Activated CD8-positive, alpha-beta T cell treated with anti-CD3 and anti-CD28 coated beads for 36 hours (primary cell): ENCODE measurements around the gene DIAPH2. TPM values are rescaled to one million over a fixed set of nuclear protein-coding genes. Genes with fewer than 3 reads are reported as not detected.

ENCODE experiments used
- ATAC-seq: fragments of 200-7000 bp; cut with Tn5 transposase; one replicate; pipeline ENCODE4 v1.10.0; 2021; ENCODE audit warnings: mild to moderate bottlenecking, moderate library complexity
- CTCF ChIA-PET: fragments of 350-600 bp; sonication (Branson Sonifier 250); formaldehyde crosslinking; loops from one replicate; lab custom pipeline; 2021; ENCODE audit warnings: antibody characterized with exemption; lab: Charles Lee
- POLR2A ChIA-PET: fragments of 350-600 bp; sonication (Branson Sonifier 250); formaldehyde crosslinking; loops from one replicate; lab custom pipeline; 2021; ENCODE audit warnings: antibody characterized with exemption; lab: Charles Lee
- DNase-seq: peaks from one replicate; pipeline ENCODE4 v3.0.0-alpha.2; 2020
- H3K27ac Mint-ChIP-seq: one replicate; pipeline ENCODE4 v1.8.0; 2021; ENCODE audit warnings: mild to moderate bottlenecking, mixed read lengths
- H3K27me3 Mint-ChIP-seq: one replicate; pipeline ENCODE4 v1.8.0; 2021; ENCODE audit warnings: mixed read lengths
- H3K36me3 Mint-ChIP-seq: one replicate; pipeline ENCODE4 v1.8.0; 2021; ENCODE audit warnings: low read depth, mixed read lengths
- H3K4me1 Mint-ChIP-seq: one replicate; pipeline ENCODE4 v1.8.0; 2021; ENCODE audit warnings: low read depth, mixed read lengths
- H3K4me3 Mint-ChIP-seq: one replicate; pipeline ENCODE4 v1.8.0; 2021; ENCODE audit warnings: mild to moderate bottlenecking, moderate library complexity, mixed read lengths
- H3K9me3 Mint-ChIP-seq: one replicate; pipeline ENCODE4 v1.8.0; 2021; ENCODE audit warnings: mixed read lengths
- intact Hi-C: fragments of 100-400 bp; cut with micrococcal nuclease; formaldehyde crosslinking; loops from one replicate; pipeline ENCODE4 v1.10.0; 2022
- total RNA-seq, 2 experiments: library from RNA; stranded (reverse); gene quantifications; one replicate each; pipeline ENCODE4 v1.2.3, GENCODE V29; 2021
- TF ChIP-seq, protein P1 (sequence below): fragments of 200-600 bp; IDR thresholded peaks from one replicate; pipeline ENCODE4 v1.8.0; 2022; ENCODE audit warnings: antibody characterized with exemption, mild to moderate bottlenecking

Gene DIAPH2
- 1 to 10 TPM; 8.1 to 8.5 TPM for total RNA-seq

- ChIA-PET CTCF (no interaction called here), POLR2A (no interaction called here)
- no peaks in the 10 kb centered on the region for H3K27me3 Mint-ChIP-seq
- no peaks in the 10 kb centered on the region for H3K36me3 Mint-ChIP-seq
- TF ChIP-seq, protein P1, sequence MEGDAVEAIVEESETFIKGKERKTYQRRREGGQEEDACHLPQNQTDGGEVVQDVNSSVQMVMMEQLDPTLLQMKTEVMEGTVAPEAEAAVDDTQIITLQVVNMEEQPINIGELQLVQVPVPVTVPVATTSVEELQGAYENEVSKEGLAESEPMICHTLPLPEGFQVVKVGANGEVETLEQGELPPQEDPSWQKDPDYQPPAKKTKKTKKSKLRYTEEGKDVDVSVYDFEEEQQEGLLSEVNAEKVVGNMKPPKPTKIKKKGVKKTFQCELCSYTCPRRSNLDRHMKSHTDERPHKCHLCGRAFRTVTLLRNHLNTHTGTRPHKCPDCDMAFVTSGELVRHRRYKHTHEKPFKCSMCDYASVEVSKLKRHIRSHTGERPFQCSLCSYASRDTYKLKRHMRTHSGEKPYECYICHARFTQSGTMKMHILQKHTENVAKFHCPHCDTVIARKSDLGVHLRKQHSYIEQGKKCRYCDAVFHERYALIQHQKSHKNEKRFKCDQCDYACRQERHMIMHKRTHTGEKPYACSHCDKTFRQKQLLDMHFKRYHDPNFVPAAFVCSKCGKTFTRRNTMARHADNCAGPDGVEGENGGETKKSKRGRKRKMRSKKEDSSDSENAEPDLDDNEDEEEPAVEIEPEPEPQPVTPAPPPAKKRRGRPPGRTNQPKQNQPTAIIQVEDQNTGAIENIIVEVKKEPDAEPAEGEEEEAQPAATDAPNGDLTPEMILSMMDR, result no peak
- ATAC-seq (peak; percentile 80), DNase-seq (peak; percentile 82)
- peak within 1 kb of the TSS; percentile 91 for H3K4me3 Mint-ChIP-seq
- peaks cover 29% of the 10 kb centered on the region for H3K4me1 Mint-ChIP-seq
- intact Hi-C loops, result no loop called here
- H3K9me3 Mint-ChIP-seq, result no peaks in the 10 kb centered on the region
- peak within 1 kb of the TSS; percentile 91 for H3K27ac Mint-ChIP-seq
These were observed at the start of gene DIAPH2 for GRCh38 chrX:96684339-96685209. Gene DIAPH2 (plus strand): TSS chrX:96684842.

- H3K9me3 Mint-ChIP-seq, result no peaks in the 10 kb centered on the region
- H3K36me3 Mint-ChIP-seq, result no peaks in the 10 kb centered on the region
- POLR2A ChIA-PET, result no interaction called here
- H3K4me1 Mint-ChIP-seq, result no peaks in the 10 kb centered on the region
- TF ChIP-seq, protein P1, result no peak
- no peak for ATAC-seq
- H3K27ac Mint-ChIP-seq, result no peak overlapping the region
- H3K4me3 Mint-ChIP-seq, result no peak overlapping the region
- H3K27me3 Mint-ChIP-seq, result peaks cover 5% of the 10 kb centered on the region
- intact Hi-C loops, result no loop called here
- no peak for DNase-seq
- CTCF ChIA-PET, result no interaction called here
These were observed 34.6 kb upstream of the DIAPH2 start for GRCh38 chrX:96650023-96650422.

GRCh38 chrX:96655947-96656623 lies 28.6 kb upstream of the DIAPH2 start:
- no peak overlapping the region for H3K4me3 Mint-ChIP-seq
- H3K27me3 Mint-ChIP-seq, result no peaks in the 10 kb centered on the region
- CTCF ChIA-PET, result no interaction called here
- no peak for ATAC-seq
- POLR2A ChIA-PET, result no interaction called here
- no peaks in the 10 kb centered on the region for H3K4me1 Mint-ChIP-seq
- TF ChIP-seq, protein P1, result no peak
- no peaks in the 10 kb centered on the region for H3K36me3 Mint-ChIP-seq
- no peak for DNase-seq
- intact Hi-C loops, result no loop called here
- no peaks in the 10 kb centered on the region for H3K9me3 Mint-ChIP-seq
- no peak overlapping the region for H3K27ac Mint-ChIP-seq

- intact Hi-C loops, result no loop called here
- Mint-ChIP-seq H3K9me3 (no peaks in the 10 kb centered on the region), H3K4me3 (no peak overlapping the region), H3K27ac (no peak overlapping the region), H3K36me3 (no peaks in the 10 kb centered on the region), H3K27me3 (no peaks in the 10 kb centered on the region), H3K4me1 (peaks cover 24% of the 10 kb centered on the region)
- TF ChIP-seq, protein P1, result no peak
- no peak for DNase-seq
- ATAC-seq, result peak; percentile 48
- CTCF ChIA-PET, result no interaction called here
- POLR2A ChIA-PET, result no interaction called here
These were observed 2.1 kb upstream of the DIAPH2 start for GRCh38 chrX:96682516-96682915.

GRCh38 chrX:96683997-96684338 lies 674 bp upstream of the DIAPH2 start:
- Mint-ChIP-seq H3K27ac (no peak overlapping the region), H3K4me1 (peaks cover 29% of the 10 kb centered on the region), H3K36me3 (no peaks in the 10 kb centered on the region), H3K4me3 (peak overlapping the region; percentile 91), H3K9me3 (no peaks in the 10 kb centered on the region), H3K27me3 (no peaks in the 10 kb centered on the region)
- DNase-seq (no peak), ATAC-seq (no peak)
- ChIA-PET POLR2A (no interaction called here), CTCF (no interaction called here)
- TF ChIP-seq, protein P1, result no peak
- intact Hi-C loops, result no loop called here
